Activated T-cell treated with anti-CD3 and anti-CD28 coated beads, Interleukin-2, amount 50 U/mL, for 4 hours (primary cell): ENCODE measurements around the gene KRTAP10-1. TPM values are rescaled to one million over a fixed set of nuclear protein-coding genes. Genes with fewer than 3 reads are reported as not detected.

Experiments used
- ATAC-seq, 2 donors: fragments of 200-7000 bp; cut with Tn5 transposase; one replicate each; pipeline ENCODE4 v1.10.0; 2021
- DNase-seq: peaks from one replicate; pipeline ENCODE4 v3.0.0-alpha.2; 2020
- H3K27me3 Mint-ChIP-seq: one replicate; pipeline ENCODE4 v1.8.0; 2021; ENCODE audit warnings: low read depth, mixed read lengths
- H3K36me3 Mint-ChIP-seq: one replicate; pipeline ENCODE4 v1.8.0; 2022; ENCODE audit warnings: mixed read lengths; ENCODE audit not compliant: insufficient read depth
- H3K4me1 Mint-ChIP-seq: one replicate; pipeline ENCODE4 v1.8.0; 2021; ENCODE audit warnings: low read depth, mixed read lengths
- H3K4me3 Mint-ChIP-seq: one replicate; pipeline ENCODE4 v1.8.0; 2021; ENCODE audit warnings: mild to moderate bottlenecking, moderate library complexity, mixed read lengths
- H3K9me3 Mint-ChIP-seq: one replicate; pipeline ENCODE4 v1.8.0; 2021; ENCODE audit warnings: mixed read lengths
- total RNA-seq, 3 donors: library from RNA; stranded (reverse); gene quantifications; one replicate each; pipeline ENCODE4 v1.2.1, GENCODE V29; 2021

KRTAP10-1 gene
- total RNA-seq, 3 donors from 2014 or later: not detected

GRCh38 chr21:44513389-44514217, 26.4 kb downstream of the KRTAP10-1 start:
- Mint-ChIP-seq H3K9me3 (no peaks in the 10 kb centered on the region), H3K36me3 (no peaks in the 10 kb centered on the region), H3K27me3 (no peaks in the 10 kb centered on the region), H3K4me1 (no peaks in the 10 kb centered on the region), H3K4me3 (no peak overlapping the region)
- DNase-seq (no peak), ATAC-seq (no peak)

GRCh38 chr21:44512496-44513388, 27.3 kb downstream of the KRTAP10-1 start:
- Mint-ChIP-seq H3K4me3 (no peak overlapping the region), H3K36me3 (no peaks in the 10 kb centered on the region), H3K27me3 (no peaks in the 10 kb centered on the region), H3K4me1 (no peaks in the 10 kb centered on the region), H3K9me3 (no peaks in the 10 kb centered on the region)
- ATAC-seq (no peak), DNase-seq (no peak)

- no peaks in the 10 kb centered on the region for H3K4me1 Mint-ChIP-seq
- ATAC-seq (no peak), DNase-seq (no peak)
- H3K36me3 Mint-ChIP-seq: no peaks in the 10 kb centered on the region
- H3K4me3 Mint-ChIP-seq: no peak overlapping the region
- H3K27me3 Mint-ChIP-seq: no peaks in the 10 kb centered on the region
- H3K9me3 Mint-ChIP-seq: no peaks in the 10 kb centered on the region
These were observed 28.1 kb downstream of the KRTAP10-1 start for GRCh38 chr21:44511938-44512275.

- H3K4me1 Mint-ChIP-seq: no peaks in the 10 kb centered on the region
- no peak for ATAC-seq
- peak overlapping the region; percentile 19 for H3K4me3 Mint-ChIP-seq
These were observed 28.6 kb downstream of the KRTAP10-1 start for GRCh38 chr21:44511219-44511937.

GRCh38 chr21:44510508-44511218, 29.3 kb downstream of the KRTAP10-1 start:
- Mint-ChIP-seq H3K36me3 (no peaks in the 10 kb centered on the region), H3K4me1 (no peaks in the 10 kb centered on the region), H3K27me3 (no peaks in the 10 kb centered on the region), H3K9me3 (no peaks in the 10 kb centered on the region), H3K4me3 (peak overlapping the region; percentile 37)
- DNase-seq: peak; percentile 79
- ATAC-seq: peak; percentile 87 to 91

More at GRCh38 chr21:44511219-44511937, 28.6 kb downstream of the KRTAP10-1 start:
- Mint-ChIP-seq H3K9me3 (no peaks in the 10 kb centered on the region), H3K36me3 (no peaks in the 10 kb centered on the region), H3K27me3 (no peaks in the 10 kb centered on the region)
- no peak for DNase-seq

GRCh38 chr21:44510109-44510507, 29.9 kb downstream of the KRTAP10-1 start:
- ATAC-seq (no peak), DNase-seq (no peak)
- no peaks in the 10 kb centered on the region for H3K36me3 Mint-ChIP-seq
- no peaks in the 10 kb centered on the region for H3K27me3 Mint-ChIP-seq
- no peaks in the 10 kb centered on the region for H3K4me1 Mint-ChIP-seq
- no peaks in the 10 kb centered on the region for H3K9me3 Mint-ChIP-seq
- H3K4me3 Mint-ChIP-seq: no peak overlapping the region

- Mint-ChIP-seq H3K4me1 (no peaks in the 10 kb centered on the region), H3K36me3 (no peaks in the 10 kb centered on the region), H3K27me3 (no peaks in the 10 kb centered on the region), H3K9me3 (no peaks in the 10 kb centered on the region), H3K4me3 (no peak overlapping the region)
- ATAC-seq (no peak), DNase-seq (no peak)
These were observed 30.5 kb downstream of the KRTAP10-1 start for GRCh38 chr21:44509539-44509938.

GRCh38 chr21:44508711-44509445, 31.1 kb downstream of the KRTAP10-1 start:
- DNase-seq: no peak
- H3K4me3 Mint-ChIP-seq: no peak overlapping the region
- no peak for ATAC-seq
- H3K36me3 Mint-ChIP-seq: no peaks in the 10 kb centered on the region
- no peaks in the 10 kb centered on the region for H3K9me3 Mint-ChIP-seq
- H3K27me3 Mint-ChIP-seq: no peaks in the 10 kb centered on the region
- H3K4me1 Mint-ChIP-seq: no peaks in the 10 kb centered on the region

GRCh38 chr21:44508426-44508710, 31.6 kb downstream of the KRTAP10-1 start:
- ATAC-seq (no peak), DNase-seq (no peak)
- Mint-ChIP-seq H3K9me3 (no peaks in the 10 kb centered on the region), H3K27me3 (no peaks in the 10 kb centered on the region), H3K36me3 (no peaks in the 10 kb centered on the region), H3K4me3 (no peak overlapping the region), H3K4me1 (no peaks in the 10 kb centered on the region)

GRCh38 chr21:44507673-44508425, 32.1 kb downstream of the KRTAP10-1 start:
- Mint-ChIP-seq H3K4me1 (no peaks in the 10 kb centered on the region), H3K4me3 (no peak overlapping the region), H3K9me3 (no peaks in the 10 kb centered on the region), H3K36me3 (no peaks in the 10 kb centered on the region), H3K27me3 (no peaks in the 10 kb centered on the region)
- ATAC-seq: no peak
- DNase-seq: no peak

- Mint-ChIP-seq H3K4me3 (no peak overlapping the region), H3K9me3 (no peaks in the 10 kb centered on the region), H3K4me1 (no peaks in the 10 kb centered on the region), H3K36me3 (no peaks in the 10 kb centered on the region), H3K27me3 (no peaks in the 10 kb centered on the region)
- DNase-seq (no peak), ATAC-seq (no peak)
These were observed 33.4 kb downstream of the KRTAP10-1 start for GRCh38 chr21:44506279-44507255.

- Mint-ChIP-seq H3K4me1 (no peaks in the 10 kb centered on the region), H3K9me3 (no peaks in the 10 kb centered on the region), H3K27me3 (no peaks in the 10 kb centered on the region), H3K4me3 (no peak overlapping the region), H3K36me3 (no peaks in the 10 kb centered on the region)
- ATAC-seq (no peak), DNase-seq (no peak)
These were observed 34.2 kb downstream of the KRTAP10-1 start for GRCh38 chr21:44505673-44506278.
